K562 (cell line): Measurements from ENCODE around the gene RSF1. TPM values are rescaled to one million over a fixed set of nuclear protein-coding genes. Genes with fewer than 3 reads are reported as not detected.

Source experiments
- ATAC-seq: fragments of 200-7000 bp; cut with Tn5 transposase; 3 replicates; pipeline ENCODE4 v1.9.1; 2020; ENCODE audit warnings: moderate library complexity
- BruUV-seq: library from RNA; stranded (reverse); fragments of 400-500 nt; replicated peaks from 2 replicates; lab custom pipeline; 2021; lab: Mats Ljungman, UMichigan
- CTCF ChIA-PET: fragments of 300-600 bp; formaldehyde crosslinking; extraction: SDS; loops from one replicate; lab custom pipeline; 2021; ENCODE audit warnings: low intra/inter-chr PET ratio; lab: Yijun Ruan, JAX
- POLR2A ChIA-PET: fragments of 300-600, 350-650 bp; sonication (Branson Sonifier 250); formaldehyde crosslinking; extraction: SDS; loops from one replicate; lab custom pipeline; 2021; ENCODE audit warnings: antibody characterized with exemption, inconsistent platforms; lab: Yijun Ruan, JAX
- DNase-seq, 4 experiments: peaks; one replicate each; pipeline versions ENCODE4 v3.0.0 to v3.0.0-alpha.2; 2011 to 2018; ENCODE audit warnings: low spot score in 3 of 4, mixed read lengths in 3 of 4; ENCODE audit errors: extremely low read depth in 1 of 4
- FAIRE-seq: peaks from 2 replicates; lab custom pipeline; 2011; peaks lifted over from hg19 to GRCh38; lab: Jason Lieb, UNC
- H2AFZ ChIP-seq: 2 replicates; pipeline ENCODE4 v1.6.0; 2011; ENCODE audit warnings: low read depth, low read length, control low read depth, inconsistent platforms
- H3K27ac ChIP-seq: fragments of 200-600 bp; 3 replicates; pipeline ENCODE4 v1.8.0; 2011; ENCODE audit warnings: low read depth, mild to moderate bottlenecking, control low read depth, inconsistent platforms, low read length, moderate library complexity, mixed read lengths; ENCODE audit errors: extremely low read depth
- H3K27me3 ChIP-seq, 2 experiments: fragments of 300-600 bp in 1 of 2; 2 replicates in 1 of 2; 3 replicates in 1 of 2; pipeline versions ENCODE4 v1.6.0 to v1.8.0; 2011; ENCODE audit warnings: inconsistent platforms in 2 of 2, low read length in 2 of 2, mild to moderate bottlenecking in 1 of 2, mixed read lengths in 1 of 2, moderate library complexity in 1 of 2; ENCODE audit not compliant: control insufficient read depth in 2 of 2, insufficient read depth in 2 of 2
- H3K36me3 ChIP-seq: fragments of 300-600 bp; 3 replicates; pipeline ENCODE4 v1.8.0; 2011; ENCODE audit warnings: mild to moderate bottlenecking, low read length, inconsistent platforms; ENCODE audit not compliant: control insufficient read depth, insufficient read depth
- H3K4me1 ChIP-seq, 2 experiments: fragments of 200-600 bp in 1 of 2; replicated peaks in 1 of 2; 2 replicates in 1 of 2; 3 replicates in 1 of 2; pipeline versions ENCODE4 v1.5.1 to v1.8.0; 2011; ENCODE audit warnings: inconsistent platforms in 2 of 2, low read length in 2 of 2, mild to moderate bottlenecking in 1 of 2, mixed read lengths in 1 of 2, moderate library complexity in 1 of 2; ENCODE audit not compliant: control insufficient read depth in 2 of 2, insufficient read depth in 2 of 2
- H3K4me2 ChIP-seq: 2 replicates; pipeline ENCODE4 v1.6.1; 2011; ENCODE audit warnings: low read length, control low read depth, inconsistent platforms, mixed read lengths; ENCODE audit not compliant: insufficient read depth
- H3K4me3 ChIP-seq: fragments of 200-600 bp; sonication (generic), shearing (Covaris generic); 2 replicates; pipeline ENCODE4 v1.5.1; 2016; ENCODE audit warnings: control low read depth, inconsistent platforms
- H3K79me2 ChIP-seq: fragments of 200-600 bp; 3 replicates; pipeline ENCODE4 v1.8.0; 2011; ENCODE audit warnings: low read length, inconsistent platforms; ENCODE audit not compliant: control insufficient read depth, insufficient read depth
- H3K9ac ChIP-seq, 2 experiments: 2 replicates each; pipeline versions ENCODE4 v1.6.0 to v1.6.1; 2011; ENCODE audit warnings: low read depth in 2 of 2, low read length in 2 of 2, control low read depth in 1 of 2, inconsistent platforms in 1 of 2, mild to moderate bottlenecking in 1 of 2, mixed read lengths in 1 of 2; ENCODE audit not compliant: insufficient read depth in 1 of 2
- H3K9me1 ChIP-seq: one replicate; pipeline ENCODE4 v1.6.0; 2011; ENCODE audit warnings: inconsistent platforms, mild to moderate bottlenecking, low read length, moderate library complexity; ENCODE audit not compliant: control insufficient read depth, insufficient read depth
- H3K9me3 ChIP-seq: replicated peaks from 2 replicates; pipeline ENCODE4 v1.5.1; 2011; ENCODE audit warnings: low read depth, low read length, inconsistent platforms; ENCODE audit not compliant: control insufficient read depth, insufficient read depth
- H4K20me1 ChIP-seq: replicated peaks from 2 replicates; pipeline ENCODE4 v1.6.1; 2011; ENCODE audit warnings: low read length, inconsistent platforms, mixed read lengths; ENCODE audit not compliant: control insufficient read depth, insufficient read depth
- ATF7 ChIP-seq: fragments of 450-650 bp; IDR thresholded peaks from 2 replicates; pipeline ENCODE4 v1.7.1; 2014; ENCODE audit warnings: mild to moderate bottlenecking, moderate library complexity
- FOXP1 ChIP-seq: sonication (generic); formaldehyde crosslinking; IDR thresholded peaks from 2 replicates; pipeline ENCODE4 v1.8.0; 2022; ENCODE audit warnings: mild to moderate bottlenecking, missing genetic modification reagents
- IRF2 ChIP-seq: sonication (generic); formaldehyde crosslinking; IDR thresholded peaks from 2 replicates; pipeline ENCODE4 v1.8.1; 2022; ENCODE audit warnings: mild to moderate bottlenecking, missing genetic modification reagents
- MXI1 ChIP-seq: IDR thresholded peaks from 2 replicates; pipeline ENCODE4 v1.6.1; 2011; ENCODE audit warnings: low read depth, mild to moderate bottlenecking, improper control_type of control experiment, low read length
- POLR2AphosphoS2 ChIP-seq: IDR thresholded peaks from 2 replicates; pipeline ENCODE4 v1.6.1; 2012; ENCODE audit warnings: low read length, improper control_type of control experiment
- RAD51 ChIP-seq: fragments of 450-650 bp; IDR thresholded peaks from 2 replicates; pipeline ENCODE4 v1.7.1; 2016; ENCODE audit warnings: low read depth, mild to moderate bottlenecking, borderline replicate concordance
- RBM15 ChIP-seq: fragments of 200-400 bp; formaldehyde crosslinking; IDR thresholded peaks from 2 replicates; pipeline ENCODE4 v1.6.1; 2018; ENCODE audit warnings: mild to moderate bottlenecking, low read length, moderate library complexity; ENCODE audit not compliant: insufficient read depth
- SIN3B ChIP-seq: fragments of 450-650 bp; IDR thresholded peaks from 2 replicates; pipeline ENCODE4 v1.6.1; 2017; ENCODE audit warnings: low read depth, mild to moderate bottlenecking, moderate library complexity
- SMAD1 ChIP-seq: fragments of 150-350 bp; IDR thresholded peaks from 2 replicates; pipeline ENCODE4 v1.6.1; 2014; ENCODE audit warnings: low read length, low read depth; ENCODE audit not compliant: partially characterized antibody
- SMARCB1 ChIP-seq: IDR thresholded peaks from 2 replicates; pipeline ENCODE4 v1.6.1; 2011; ENCODE audit warnings: improper control_type of control experiment, low read depth; ENCODE audit not compliant: insufficient read length
- ZNF197 ChIP-seq: fragments of 200-800 bp; sonication (Bioruptor generic); IDR thresholded peaks from 2 replicates; pipeline ENCODE4 v1.6.1; 2016; ENCODE audit warnings: low read depth, missing genetic modification characterization, missing compliant biosample characterization
- ZSCAN32 ChIP-seq: fragments of 450-650 bp; formaldehyde crosslinking; IDR thresholded peaks from 2 replicates; pipeline ENCODE4 v1.4.0; 2020; ENCODE audit warnings: mild to moderate bottlenecking, moderate library complexity
- WGBS: fragments of 100-300 bp; shearing (Covaris generic); methylation state at CpG from one replicate; pipeline ENCODE4 v1.1.6; 2016; ENCODE audit warnings: low coverage, mixed read lengths; ENCODE audit not compliant: insufficient coverage; ENCODE audit errors: missing lambda C conversion rate; 5-methylcytosine and 5-hydroxymethylcytosine counted together
- in situ Hi-C: fragments of 300-500 bp; cut with MboI; formaldehyde crosslinking; loops from 4 replicates; pipeline ENCODE4 v1.15.0; 2018; ENCODE audit warnings: inconsistent platforms, mixed read lengths
- intact Hi-C: fragments of 100-400 bp; cut with micrococcal nuclease; formaldehyde crosslinking; loops from 2 replicates; pipeline ENCODE4 v1.14.2; 2022
- polyA plus RNA-seq, 8 experiments: library from polyadenylated mRNA; depleted of rRNA in 4 of 8; stranded (reverse) in 5 of 8; unstranded in 3 of 8; fragments of >200 nt; fragmentation: Nextera tagmentation in 2 of 8; fragmentation: Illumina TruSeq in 1 of 8; extraction: Ambion mirVana in 2 of 8; extraction: Trizol in 1 of 8; gene quantifications; 2 replicates each; pipeline versions ENCODE4 v1.2.1 to v1.2.3, GENCODE V29; 2011 to 2014; ENCODE audit warnings: inconsistent platforms in 1 of 8, missing spikeins in 1 of 8
- total RNA-seq, 7 experiments: library from RNA; depleted of rRNA in 6 of 7; stranded (reverse); fragments of >200 nt in 6 of 7; fragmentation: Illumina TruSeq in 2 of 7; extraction: Trizol in 2 of 7; gene quantifications; 2 replicates each; pipeline versions ENCODE4 v1.2.1 to v1.2.3, GENCODE V29; 2011 to 2021; ENCODE audit warnings: low replicate concordance in 1 of 7
- TF ChIP-seq, protein P1 (sequence below): fragments of 450-650 bp; IDR thresholded peaks from 2 replicates; pipeline ENCODE4 v1.6.1; 2016; ENCODE audit warnings: missing biosample characterization, missing genetic modification characterization
- TF ChIP-seq, protein P2 (sequence below): fragments of 450-650 bp; IDR thresholded peaks from 2 replicates; pipeline ENCODE4 v1.7.1; 2018; ENCODE audit warnings: mild to moderate bottlenecking, low read depth; ENCODE audit not compliant: partially characterized antibody

RSF1 gene
- total and polyA plus RNA-seq, 9 of the 15 experiments (the other 6 are each of a cell fraction or from before 2014, with no cell fraction given): 9.7 to 63.6 (median 42.8) TPM

DNA sequence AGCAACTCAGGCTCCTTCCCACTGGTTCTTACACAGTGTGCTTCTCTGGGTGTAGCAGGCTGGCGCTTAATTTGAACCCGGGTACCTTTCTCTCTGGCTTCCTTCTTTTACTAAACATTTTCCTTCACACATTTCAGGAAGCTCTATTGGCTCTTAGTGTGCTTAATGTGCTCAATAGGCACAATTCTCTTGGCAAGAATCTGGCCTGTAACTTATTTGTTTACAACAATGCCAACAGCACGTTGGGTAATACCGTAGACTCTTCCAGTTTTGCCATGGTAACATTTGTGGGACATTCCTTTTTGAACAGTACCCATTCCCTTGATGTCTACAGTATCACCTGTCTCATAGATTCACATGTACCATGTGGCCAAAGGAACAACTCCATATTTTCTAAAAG is 48.2 kb upstream of the RSF1 start:
- Histone ChIP-seq H3K27me3 (no peaks in the 10 kb centered on the region), H3K79me2 (no peaks in the 10 kb centered on the region), H3K27ac (no peak overlapping the region), H3K4me1 (no peaks in the 10 kb centered on the region), H3K9ac (no peak overlapping the region), H2AFZ (no peak overlapping the region), H3K9me1 (no peaks in the 10 kb centered on the region), H4K20me1 (no peaks in the 10 kb centered on the region), H3K36me3 (peaks cover 8% of the 10 kb centered on the region; the same call in 1 of the 3 replicates), H3K4me2 (no peak overlapping the region), H3K4me3 (no peak overlapping the region), H3K9me3 (no peaks in the 10 kb centered on the region)
- ATAC-seq: no peak
- CTCF ChIA-PET: no interaction called here
- in situ Hi-C loops: no loop called here
- no peak for DNase-seq
- WGBS: 82% methylated on average over 4 of the region's 4 CpGs
- BruUV-seq: no TSS peak
- FAIRE-seq: no peak
- intact Hi-C loops: no loop called here
- POLR2A ChIA-PET: no interaction called here
- no peak for TF ChIP-seq FOXP1 (CRISPR knock-in tag)
- no peak for TF ChIP-seq IRF2 (CRISPR knock-in tag)
- no peak for TF ChIP-seq RBM15
- TF ChIP-seq, protein P1, sequence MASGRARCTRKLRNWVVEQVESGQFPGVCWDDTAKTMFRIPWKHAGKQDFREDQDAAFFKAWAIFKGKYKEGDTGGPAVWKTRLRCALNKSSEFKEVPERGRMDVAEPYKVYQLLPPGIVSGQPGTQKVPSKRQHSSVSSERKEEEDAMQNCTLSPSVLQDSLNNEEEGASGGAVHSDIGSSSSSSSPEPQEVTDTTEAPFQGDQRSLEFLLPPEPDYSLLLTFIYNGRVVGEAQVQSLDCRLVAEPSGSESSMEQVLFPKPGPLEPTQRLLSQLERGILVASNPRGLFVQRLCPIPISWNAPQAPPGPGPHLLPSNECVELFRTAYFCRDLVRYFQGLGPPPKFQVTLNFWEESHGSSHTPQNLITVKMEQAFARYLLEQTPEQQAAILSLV (tag): no peak
- no peak for TF ChIP-seq RAD51
- TF ChIP-seq, protein P2, sequence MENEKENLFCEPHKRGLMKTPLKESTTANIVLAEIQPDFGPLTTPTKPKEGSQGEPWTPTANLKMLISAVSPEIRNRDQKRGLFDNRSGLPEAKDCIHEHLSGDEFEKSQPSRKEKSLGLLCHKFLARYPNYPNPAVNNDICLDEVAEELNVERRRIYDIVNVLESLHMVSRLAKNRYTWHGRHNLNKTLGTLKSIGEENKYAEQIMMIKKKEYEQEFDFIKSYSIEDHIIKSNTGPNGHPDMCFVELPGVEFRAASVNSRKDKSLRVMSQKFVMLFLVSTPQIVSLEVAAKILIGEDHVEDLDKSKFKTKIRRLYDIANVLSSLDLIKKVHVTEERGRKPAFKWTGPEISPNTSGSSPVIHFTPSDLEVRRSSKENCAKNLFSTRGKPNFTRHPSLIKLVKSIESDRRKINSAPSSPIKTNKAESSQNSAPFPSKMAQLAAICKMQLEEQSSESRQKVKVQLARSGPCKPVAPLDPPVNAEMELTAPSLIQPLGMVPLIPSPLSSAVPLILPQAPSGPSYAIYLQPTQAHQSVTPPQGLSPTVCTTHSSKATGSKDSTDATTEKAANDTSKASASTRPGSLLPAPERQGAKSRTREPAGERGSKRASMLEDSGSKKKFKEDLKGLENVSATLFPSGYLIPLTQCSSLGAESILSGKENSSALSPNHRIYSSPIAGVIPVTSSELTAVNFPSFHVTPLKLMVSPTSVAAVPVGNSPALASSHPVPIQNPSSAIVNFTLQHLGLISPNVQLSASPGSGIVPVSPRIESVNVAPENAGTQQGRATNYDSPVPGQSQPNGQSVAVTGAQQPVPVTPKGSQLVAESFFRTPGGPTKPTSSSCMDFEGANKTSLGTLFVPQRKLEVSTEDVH: no peak
- TF ChIP-seq ZNF197 (CRISPR knock-in tag): no peak
- TF ChIP-seq ZSCAN32: no peak
- no peak for TF ChIP-seq SIN3B
- no peak for TF ChIP-seq POLR2AphosphoS2
- no peak for TF ChIP-seq MXI1
- no peak for TF ChIP-seq SMAD1
- no peak for TF ChIP-seq SMARCB1
- TF ChIP-seq ATF7: no peak
